NCI-H345 (cell line): Measurements from ENCODE around the gene GLIS1.

Experiments used
- DNase-seq: peaks from one replicate; lab custom pipeline; 2025; lab: John Stamatoyannopoulos, UW

GLIS1 gene

DNA sequence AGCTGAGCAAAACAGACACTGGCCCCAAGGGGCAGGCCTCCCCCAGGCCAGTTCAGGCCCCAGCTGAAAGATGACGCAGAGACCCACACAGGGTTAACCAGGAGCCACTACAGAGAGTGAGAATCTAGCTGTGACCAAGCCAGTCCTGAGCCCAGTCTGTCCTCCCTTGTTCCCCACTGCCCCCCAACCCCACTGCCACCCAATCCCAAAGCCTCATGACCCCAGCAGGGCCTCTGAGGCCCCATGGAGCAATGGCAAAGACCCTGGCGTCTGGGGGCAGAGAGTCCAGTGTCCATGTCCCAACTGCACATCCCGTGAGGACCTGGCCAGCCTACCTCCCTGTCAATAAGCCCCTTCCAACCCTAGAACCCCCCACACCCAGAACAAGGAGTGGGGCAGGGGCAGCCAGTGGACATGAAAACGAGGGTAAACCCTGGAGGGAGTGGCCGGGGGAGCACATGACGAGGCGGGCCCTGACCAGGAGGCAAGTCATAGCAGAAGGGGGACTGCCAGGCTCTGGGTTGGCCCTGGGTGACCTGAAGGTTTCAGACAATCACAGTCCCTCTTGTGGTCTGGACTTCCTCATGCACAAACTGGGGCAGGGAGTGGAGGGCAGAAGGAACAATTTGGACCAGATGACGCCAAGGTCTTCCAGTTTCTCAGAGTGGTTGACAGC lies 100.5 kb downstream of the GLIS1 start:
- DNase-seq = no peak

DNA sequence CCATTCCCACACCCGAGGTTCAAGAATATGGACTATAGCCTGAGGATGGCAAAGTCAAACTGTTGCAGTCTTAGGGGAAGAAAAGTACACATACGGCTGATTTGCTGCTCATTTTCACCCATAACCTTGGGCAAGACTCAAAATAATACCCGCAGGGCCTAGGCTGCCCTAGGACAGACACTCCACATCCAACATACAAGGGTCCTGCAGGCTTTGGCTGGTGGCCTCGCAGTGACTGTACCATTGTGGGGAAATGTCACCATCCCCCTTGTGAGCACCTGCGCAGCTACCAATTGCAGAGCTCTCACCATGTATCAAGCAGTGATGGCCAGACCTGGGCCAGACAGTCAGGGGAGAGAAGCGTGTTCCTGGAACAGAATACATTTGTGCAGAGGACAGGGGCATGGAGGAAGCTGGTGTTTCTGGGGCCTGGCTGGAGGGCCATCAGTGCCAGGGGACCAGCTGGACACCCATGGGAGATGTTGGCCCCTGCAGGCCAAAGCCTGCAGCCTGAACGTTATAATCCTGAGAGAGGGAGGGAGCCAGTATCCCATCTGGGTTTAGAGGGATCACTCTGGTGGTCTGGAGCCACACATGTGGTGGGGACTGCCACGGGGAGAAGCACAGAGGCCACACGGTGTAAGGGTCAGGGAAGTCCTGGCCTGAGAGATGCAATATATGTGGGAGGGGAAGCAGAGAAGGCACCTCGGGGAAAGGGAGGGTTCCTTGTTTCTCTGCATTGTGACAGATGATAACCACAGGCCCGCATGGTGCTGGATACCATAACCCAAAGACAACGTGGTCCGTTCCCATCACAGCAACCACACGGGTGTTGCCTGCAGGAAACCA lies 101.2 kb downstream of the GLIS1 start:
- DNase-seq = no peak

GRCh38 chr1:53636621-53637171 lies 102.3 kb downstream of the GLIS1 start:
- no peak for DNase-seq

DNA sequence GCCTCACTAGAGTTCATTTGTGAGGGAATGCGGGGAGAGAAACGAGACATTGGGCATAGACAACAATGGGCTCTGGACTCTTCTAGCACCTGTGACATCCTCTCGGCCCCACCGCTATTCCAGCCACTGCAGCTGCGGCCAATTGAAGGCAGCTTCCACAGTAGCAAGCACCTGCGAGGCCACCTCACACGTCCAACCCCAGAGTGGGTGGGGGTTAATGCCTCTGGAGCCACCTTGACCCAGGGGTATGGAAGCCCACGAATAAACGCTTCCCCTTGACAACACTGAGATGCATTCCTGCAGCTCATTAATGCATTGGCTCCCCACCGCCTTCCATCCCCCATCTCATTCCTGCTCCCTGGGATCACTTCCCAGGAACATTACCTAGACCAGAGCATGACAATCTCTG lies 104.4 kb downstream of the GLIS1 start:
- no peak for DNase-seq

- no peak for DNase-seq
These were observed 105.8 kb downstream of the GLIS1 start for GRCh38 chr1:53633073-53633704.

DNA sequence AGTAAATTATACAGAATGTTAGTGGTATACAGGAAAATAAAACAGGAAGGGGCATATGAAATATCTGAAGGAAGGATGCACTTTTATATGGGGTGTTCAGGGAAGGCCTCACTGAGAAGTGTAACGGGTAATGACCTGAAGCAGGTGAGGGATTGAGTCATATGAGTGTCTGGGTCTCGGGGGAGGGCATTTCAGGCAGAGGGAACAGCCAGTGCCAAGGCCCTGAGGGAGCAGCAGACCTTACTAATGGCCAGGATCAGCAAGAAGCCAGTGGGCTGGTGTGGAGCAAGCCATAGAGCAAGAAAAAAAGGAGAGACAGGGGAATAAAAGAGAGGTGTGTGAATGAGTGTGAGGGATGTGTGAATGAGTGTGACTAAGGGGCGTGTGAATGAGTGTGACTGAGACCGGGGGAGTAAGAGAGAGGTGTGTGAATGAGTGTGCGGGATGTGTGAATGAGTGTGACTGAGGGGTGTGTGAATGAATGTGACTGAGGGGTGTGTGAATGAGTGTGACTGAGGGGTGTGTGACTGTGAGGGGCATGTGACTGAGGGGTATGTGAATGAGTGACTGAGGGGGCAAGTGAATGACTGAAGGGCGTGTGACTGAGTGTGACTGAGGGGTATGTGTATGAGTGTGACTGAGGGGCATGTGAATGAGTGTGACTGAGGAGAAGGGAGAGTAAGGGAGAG lies 107.2 kb downstream of the GLIS1 start:
- no peak for DNase-seq

GRCh38 chr1:53629101-53629691 lies 109.8 kb downstream of the GLIS1 start:
- no peak for DNase-seq

GRCh38 chr1:53628286-53628955 lies 110.5 kb downstream of the GLIS1 start:
- no peak for DNase-seq

- no peak for DNase-seq
These were observed 111.3 kb downstream of the GLIS1 start for GRCh38 chr1:53627666-53628065.

DNA sequence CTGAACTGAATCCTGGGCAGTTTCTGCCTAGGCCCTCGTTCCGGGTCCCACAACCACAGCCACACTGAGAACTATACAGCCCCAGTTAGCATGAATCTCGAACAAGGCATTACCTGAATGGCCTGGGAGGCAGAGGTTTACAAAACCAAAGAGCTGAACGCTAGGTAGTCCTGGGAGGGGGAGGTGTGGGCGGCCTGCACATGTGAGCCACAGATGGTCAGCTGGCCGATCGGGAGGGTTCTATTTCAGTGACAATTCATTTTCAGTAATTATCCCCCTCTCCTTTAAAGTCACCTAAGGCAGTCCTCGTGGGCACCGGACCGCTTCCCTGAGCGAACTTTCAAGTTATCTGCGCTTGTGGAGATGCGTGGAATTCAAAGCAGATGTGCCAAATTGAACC lies 111.9 kb downstream of the GLIS1 start:
- DNase-seq = no peak

GRCh38 chr1:53626616-53627015 lies 112.3 kb downstream of the GLIS1 start:
- no peak for DNase-seq

GRCh38 chr1:53625766-53626520 lies 113.0 kb downstream of the GLIS1 start:
- no peak for DNase-seq

GRCh38 chr1:53625049-53625448 lies 113.9 kb downstream of the GLIS1 start:
- no peak for DNase-seq

DNA sequence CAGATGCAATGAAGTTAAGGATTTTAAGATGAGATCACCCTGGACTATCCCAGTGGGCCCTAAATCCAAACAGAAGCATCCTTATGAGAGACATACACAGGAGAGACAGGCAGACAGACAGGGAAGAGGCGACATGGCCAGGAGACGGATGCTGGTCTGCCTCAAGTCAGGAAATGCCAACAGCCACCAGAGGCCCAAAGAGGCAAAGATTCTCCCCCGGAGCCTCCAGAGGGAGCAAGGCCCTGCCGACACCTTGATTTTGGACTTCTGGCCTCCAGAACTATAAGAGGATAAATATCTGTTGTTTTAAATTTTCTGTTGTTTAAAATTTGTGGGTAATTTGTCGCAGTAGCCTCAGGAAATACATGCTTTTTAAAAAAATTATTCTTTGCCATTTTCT lies 116.4 kb downstream of the GLIS1 start:
- DNase-seq = no peak

DNA sequence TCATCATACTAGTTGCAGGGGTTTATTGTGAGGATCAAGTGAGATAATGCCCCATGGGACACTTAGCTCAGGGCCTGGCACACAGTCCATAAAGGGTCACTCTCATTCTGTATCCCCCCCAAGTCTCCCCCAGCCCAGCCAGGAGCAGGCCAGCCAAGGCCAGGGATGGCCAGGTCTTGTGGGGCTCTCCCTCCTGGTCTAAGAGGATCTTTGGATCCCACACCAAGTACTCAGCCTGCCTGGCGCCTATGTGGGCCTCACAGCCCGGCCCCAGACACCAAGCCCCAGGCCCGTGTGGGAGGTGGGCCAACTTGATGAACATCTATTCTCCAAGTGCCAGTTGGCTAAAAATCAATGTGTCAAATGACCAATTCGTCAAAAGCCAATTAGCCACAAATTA lies 117.8 kb downstream of the GLIS1 start:
- DNase-seq = no peak

DNA sequence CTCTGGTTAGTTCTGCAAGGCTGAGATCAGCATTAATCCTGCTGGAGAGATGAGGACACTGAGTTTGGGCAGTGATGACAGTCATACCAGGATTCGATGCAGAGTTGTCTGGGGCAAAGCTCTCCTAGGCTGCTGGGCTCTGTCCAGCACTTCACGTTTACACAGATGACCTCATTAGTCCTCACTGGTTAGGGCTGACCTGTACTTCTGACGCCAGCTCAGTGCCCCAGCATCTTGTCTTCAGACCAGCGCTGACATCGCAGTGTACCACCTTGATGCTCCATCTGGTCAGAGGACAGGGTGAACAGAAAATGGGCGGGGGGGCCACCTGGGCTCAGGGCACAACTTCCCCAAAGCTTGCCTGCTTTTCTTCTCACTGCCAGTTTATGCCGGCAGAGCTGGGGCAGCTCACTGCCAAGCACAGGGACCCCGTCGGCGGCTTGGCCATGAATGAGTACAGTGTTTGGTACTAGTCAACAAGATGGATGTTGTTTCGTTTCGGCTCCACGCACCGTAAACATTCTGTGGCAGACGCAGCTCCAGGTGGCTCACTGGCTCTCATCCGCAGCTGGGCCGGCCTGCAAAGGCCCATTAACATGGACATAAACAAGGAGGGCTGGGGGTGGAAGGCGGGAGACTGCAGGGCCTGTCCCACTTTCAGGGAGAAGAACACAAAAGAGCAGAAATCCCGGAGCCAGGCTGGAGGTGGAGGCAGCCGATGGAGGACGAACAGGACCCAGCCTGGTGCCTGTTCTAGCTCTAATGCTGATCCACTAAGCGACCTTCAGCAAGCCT lies 118.7 kb downstream of the GLIS1 start:
- peak; percentile 40 for DNase-seq

- DNase-seq = no peak
These were observed 119.5 kb downstream of the GLIS1 start for GRCh38 chr1:53619367-53620060.

GRCh38 chr1:53618500-53619366 lies 120.2 kb downstream of the GLIS1 start:
- no peak for DNase-seq
